ENCODE measurements around the gene CALML4.
"Not testable (repeated sequence)": the region's sequence is repeated elsewhere in the genome, so short reads cannot be mapped to it uniquely, and the experiment has no call there.

The CALML4 gene

GRCh38 chr15:68204776-68205557, at the start of gene CALML4:
TSS of gene CALML4 (minus strand) at chr15:68205332. CDS start at chr15:68205247, 85 bp downstream.
- no peak for DNase-seq (ENCODE audit: low read depth in 2 of 3, low spot score in 1 of 3)

- DNase-seq (ENCODE audit: low read depth in 2 of 3, low spot score in 1 of 3), result peak in 1 of 3 donors; percentile 45
Measured at GRCh38 chr15:68252925-68253534, 47.9 kb upstream of the CALML4 start.

GRCh38 chr15:68249058-68249713, 44.1 kb upstream of the CALML4 start:
- no peak for DNase-seq (ENCODE audit: low read depth in 2 of 3, low spot score in 1 of 3)

GRCh38 chr15:68244235-68244634, 39.1 kb upstream of the CALML4 start:
- no peak for DNase-seq (ENCODE audit: low read depth in 2 of 3, low spot score in 1 of 3)

GRCh38 chr15:68241088-68241935, 36.2 kb upstream of the CALML4 start:
- DNase-seq (ENCODE audit: low read depth in 2 of 3, low spot score in 1 of 3), result no peak

- DNase-seq (ENCODE audit: low read depth in 2 of 3, low spot score in 1 of 3), result no peak
Measured at GRCh38 chr15:68239025-68239424, 33.9 kb upstream of the CALML4 start.

GRCh38 chr15:68235022-68235421, 29.9 kb upstream of the CALML4 start:
- DNase-seq (ENCODE audit: low read depth in 2 of 3, low spot score in 1 of 3), result no peak

- DNase-seq (ENCODE audit: low read depth in 2 of 3, low spot score in 1 of 3), result not testable (repeated sequence)
Measured at GRCh38 chr15:68234520-68234919, 29.4 kb upstream of the CALML4 start.

GRCh38 chr15:68234060-68234459, 28.9 kb upstream of the CALML4 start:
- DNase-seq (ENCODE audit: low read depth in 2 of 3, low spot score in 1 of 3), result no peak

- no peak for DNase-seq (ENCODE audit: low read depth in 2 of 3, low spot score in 1 of 3)
Measured at GRCh38 chr15:68232937-68233336, 27.8 kb upstream of the CALML4 start.

- no peak for DNase-seq (ENCODE audit: low read depth in 2 of 3, low spot score in 1 of 3)
Measured at GRCh38 chr15:68232449-68232848, 27.3 kb upstream of the CALML4 start.

GRCh38 chr15:68231102-68231818, 26.1 kb upstream of the CALML4 start:
- no peak for DNase-seq (ENCODE audit: low read depth in 2 of 3, low spot score in 1 of 3)

GRCh38 chr15:68230157-68231100, 25.3 kb upstream of the CALML4 start:
- DNase-seq (ENCODE audit: low read depth in 2 of 3, low spot score in 1 of 3), result no peak

GRCh38 chr15:68229386-68230156, 24.4 kb upstream of the CALML4 start, which contains the start of gene CLN6:
TSS of gene CLN6 (minus strand) at chr15:68229728. CDS start at chr15:68229584, 144 bp downstream.
- DNase-seq (ENCODE audit: low read depth in 2 of 3, low spot score in 1 of 3), result peak; percentile 59 to 84 (median 80)

- DNase-seq (ENCODE audit: low read depth in 2 of 3, low spot score in 1 of 3), result no peak
Measured at GRCh38 chr15:68228971-68229385, 23.8 kb upstream of the CALML4 start.

GRCh38 chr15:68228143-68228970, 23.2 kb upstream of the CALML4 start:
- DNase-seq (ENCODE audit: low read depth in 2 of 3, low spot score in 1 of 3), result no peak

- DNase-seq (ENCODE audit: low read depth in 2 of 3, low spot score in 1 of 3), result no peak
Measured at GRCh38 chr15:68227643-68228142, 22.6 kb upstream of the CALML4 start.

All from stimulated activated CD4-positive, alpha-beta T cell treated with anti-CD3 and anti-CD28 coated beads, Interleukin-12 subunit alpha, Interleukin-12 subunit beta, amount 100 ng/mL, for 48 hours (primary cell).